Activated CD8-positive, alpha-beta memory T cell treated with anti-CD3 and anti-CD28 coated beads for 24 hours (primary cell): ENCODE results near the gene TMEM218.

Source experiments
- DNase-seq: peaks from one replicate; pipeline ENCODE4 v3.0.0-alpha.2; 2020

Gene TMEM218

DNA sequence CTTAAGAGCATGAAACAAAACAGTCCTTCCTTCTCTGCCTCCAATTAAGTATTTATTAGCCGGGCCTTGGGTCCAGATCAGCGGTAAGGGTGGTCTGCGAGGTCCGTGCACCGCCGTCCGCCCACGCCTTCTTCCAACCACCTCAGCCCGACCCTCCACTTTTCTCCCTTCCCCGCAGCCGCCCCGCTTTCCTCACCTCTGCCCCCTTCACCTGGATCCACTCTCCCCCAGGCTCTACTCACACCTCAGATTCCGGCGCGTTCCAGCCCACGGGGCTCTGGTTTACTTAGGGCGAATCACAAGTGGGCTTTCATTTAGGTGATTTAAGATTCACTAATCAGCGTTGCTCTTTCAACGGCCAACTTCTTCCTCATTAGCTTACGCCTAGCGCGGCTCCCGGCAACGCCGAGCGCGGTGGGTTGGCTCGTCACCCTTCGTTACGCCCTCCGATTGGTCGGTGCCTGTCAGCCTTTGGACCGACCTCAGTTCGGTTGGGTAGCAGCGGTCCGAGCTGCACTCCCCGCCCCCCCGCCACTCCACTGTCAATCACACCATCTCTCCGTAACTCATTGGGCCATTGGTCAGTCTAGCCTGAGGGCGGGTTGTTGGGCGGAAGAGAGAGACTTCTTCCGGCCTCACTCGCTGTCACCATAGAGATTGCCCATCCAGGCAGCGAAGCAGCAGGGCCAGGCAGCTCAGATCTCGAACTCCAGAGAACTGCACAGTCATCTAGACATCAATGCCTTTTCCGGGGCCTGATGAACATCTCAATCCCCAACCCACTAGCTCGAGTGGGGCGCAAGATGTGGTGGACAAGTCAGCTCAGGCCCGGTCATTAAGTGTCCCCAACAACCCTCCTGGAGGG lies at the start of gene TMEM218:
TMEM218 (minus strand) TSS at position 284 of the 865 bp plus-strand sequence. CDS start 9,385 bp downstream, outside the sequence.
- DNase-seq, result peak; percentile 96

GRCh38 chr11:125157953-125158680 lies 46.7 kb upstream of the TMEM218 start:
- no peak for DNase-seq

DNA sequence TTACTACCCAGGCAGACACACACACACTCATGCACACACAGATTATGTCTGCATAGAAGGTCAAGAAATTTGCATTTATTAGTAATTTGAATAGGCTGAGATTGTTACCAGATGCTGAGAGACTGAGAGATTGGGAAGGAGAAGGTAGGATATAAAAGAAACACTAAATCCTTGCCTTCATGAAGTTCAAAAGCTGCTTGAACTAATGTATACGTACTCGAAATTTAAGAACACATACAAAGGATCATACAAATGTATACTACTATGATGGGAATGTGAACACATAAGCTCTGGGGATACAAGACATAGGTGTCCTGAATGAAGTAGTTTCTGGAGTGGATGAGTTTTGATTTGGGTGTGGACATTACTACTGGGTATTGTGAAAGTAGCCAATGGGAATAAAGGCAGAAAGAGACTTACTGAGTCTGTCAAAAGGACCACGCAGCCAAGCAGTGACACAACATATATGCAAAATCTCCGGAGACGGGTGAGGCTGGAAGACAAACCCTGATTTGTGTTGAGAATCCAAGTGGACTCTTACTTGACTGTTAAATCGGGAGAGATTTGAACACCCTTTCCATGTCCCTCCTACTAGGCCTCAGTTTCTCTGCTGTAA lies 45.8 kb upstream of the TMEM218 start:
- no peak for DNase-seq

DNA sequence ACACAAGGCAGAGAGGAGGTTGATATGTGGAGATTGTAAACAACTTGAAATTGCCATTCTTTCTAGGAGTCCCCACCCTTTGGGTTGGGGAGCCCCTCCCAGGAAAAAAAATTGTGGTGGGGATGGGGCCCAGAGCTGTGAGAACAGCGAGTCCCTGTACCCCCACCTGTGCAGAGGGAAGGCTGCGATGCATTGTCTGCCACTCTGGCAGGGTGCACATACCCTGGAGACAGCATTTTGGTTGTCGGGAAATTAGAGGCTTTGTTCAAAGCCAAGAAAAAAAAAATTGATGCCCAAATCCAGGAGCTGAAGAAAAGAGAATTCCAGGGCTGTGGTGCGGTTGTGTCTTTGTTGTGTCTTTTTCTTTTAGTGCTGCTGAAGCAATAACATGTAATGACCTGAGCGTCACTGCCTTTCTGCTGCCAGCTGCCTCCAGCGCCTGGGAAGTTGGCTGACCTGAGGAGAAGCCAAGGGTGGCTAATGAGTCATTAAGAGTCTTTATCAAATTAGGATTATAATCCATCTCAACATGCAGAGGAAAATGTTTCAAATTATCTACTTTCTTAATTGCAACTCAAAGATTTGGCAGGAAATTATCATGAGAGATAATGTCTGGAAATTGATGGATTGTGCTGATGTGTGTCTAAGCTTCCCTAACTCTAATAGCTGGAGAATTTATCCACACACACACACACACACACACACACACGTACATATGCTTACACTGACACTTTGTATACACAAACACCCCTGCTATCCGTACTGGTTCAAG lies 45.1 kb upstream of the TMEM218 start:
- DNase-seq, result no peak

DNA sequence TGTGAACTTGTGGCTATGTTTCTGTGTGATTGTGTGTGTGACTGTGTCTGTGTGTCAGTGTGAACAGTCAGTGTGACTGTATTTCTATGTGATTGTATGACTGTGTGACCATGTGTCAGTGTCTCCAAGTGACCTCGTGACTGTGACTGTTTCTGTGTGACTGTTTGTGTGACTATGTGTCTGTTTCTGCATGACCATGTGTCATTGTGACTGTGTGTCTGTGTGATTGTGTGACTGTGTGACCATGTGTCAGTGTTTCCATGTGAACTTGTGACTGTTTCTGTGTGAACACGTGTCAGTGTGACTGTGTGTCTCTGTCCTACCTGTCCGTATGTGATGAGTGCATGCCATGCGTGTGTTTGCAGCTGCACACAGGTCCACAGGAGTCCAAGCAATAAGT lies 44.3 kb upstream of the TMEM218 start:
- DNase-seq, result no peak

DNA sequence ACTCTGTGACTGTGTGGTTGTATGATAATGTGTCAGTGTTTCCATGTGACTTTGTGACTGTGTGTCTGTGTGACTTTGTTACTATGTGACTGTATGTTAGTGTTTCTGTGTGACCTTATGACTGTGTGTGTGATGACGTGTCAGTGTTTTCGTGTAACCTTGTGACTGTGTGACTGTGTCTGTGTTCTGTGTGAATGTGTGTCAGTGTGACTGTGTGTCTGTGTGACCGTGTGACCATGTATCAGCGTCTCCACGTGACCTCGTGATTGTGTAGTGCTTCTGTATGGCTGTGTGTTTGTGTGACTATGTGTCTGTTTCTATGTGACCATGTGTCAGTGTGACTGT lies 43.6 kb upstream of the TMEM218 start:
- DNase-seq, result no peak

GRCh38 chr11:125154378-125155099 lies 43.1 kb upstream of the TMEM218 start:
- DNase-seq, result no peak

GRCh38 chr11:125153837-125154236 lies 42.4 kb upstream of the TMEM218 start:
- DNase-seq, result no peak

- no peak for DNase-seq
Observed at GRCh38 chr11:125148743-125149142, 37.3 kb upstream of the TMEM218 start.

GRCh38 chr11:125148011-125148410 lies 36.6 kb upstream of the TMEM218 start:
- no peak for DNase-seq

DNA sequence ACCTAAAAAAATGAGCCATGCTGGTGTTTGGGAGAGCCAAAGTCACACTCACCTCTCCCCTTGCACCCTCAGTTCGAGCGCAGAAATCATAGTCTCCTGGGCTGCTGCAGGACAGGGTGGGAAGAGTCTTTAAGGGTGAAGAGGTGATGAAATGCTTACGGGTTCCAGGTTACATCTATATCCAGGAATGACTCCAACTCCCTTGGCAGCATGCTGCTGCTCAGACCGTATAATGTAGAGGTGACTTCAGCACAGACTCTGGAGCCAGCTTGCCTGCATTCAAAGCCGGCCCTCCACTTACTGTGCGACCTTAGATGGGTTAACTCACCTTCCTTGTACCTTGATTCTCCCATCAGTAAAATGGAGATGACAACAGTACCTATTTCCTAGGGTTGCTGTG lies 35.9 kb upstream of the TMEM218 start:
- DNase-seq, result no peak

- DNase-seq, result no peak
Observed at GRCh38 chr11:125146232-125146631, 34.8 kb upstream of the TMEM218 start.

GRCh38 chr11:125141686-125142535 lies 30.5 kb upstream of the TMEM218 start:
- DNase-seq, result peak; percentile 88

GRCh38 chr11:125141178-125141577 lies 29.8 kb upstream of the TMEM218 start:
- DNase-seq, result no peak

- DNase-seq, result no peak
Observed at GRCh38 chr11:125140233-125140632, 28.8 kb upstream of the TMEM218 start.

GRCh38 chr11:125139778-125140177 lies 28.4 kb upstream of the TMEM218 start:
- no peak for DNase-seq

GRCh38 chr11:125138966-125139365 lies 27.5 kb upstream of the TMEM218 start:
- no peak for DNase-seq

DNA sequence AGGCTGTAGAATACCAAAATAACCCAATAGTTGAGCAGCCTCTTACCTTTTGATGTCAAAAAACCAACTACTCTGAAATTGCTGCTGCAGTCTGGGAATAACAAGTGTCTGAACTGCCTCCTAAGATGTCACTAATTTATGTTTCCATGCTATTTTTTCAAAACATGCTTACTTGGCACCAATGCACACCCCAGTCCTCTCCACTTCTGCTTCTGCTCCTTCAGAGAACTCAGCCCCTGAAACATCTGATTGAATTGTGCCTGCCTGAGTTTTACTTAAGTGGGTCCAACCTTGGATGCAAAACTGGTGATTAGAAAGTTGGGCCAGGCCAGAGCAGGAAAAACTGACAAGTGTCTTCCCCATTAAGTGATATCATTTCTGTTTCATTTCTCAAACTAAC lies 24.6 kb upstream of the TMEM218 start:
- DNase-seq, result no peak

- DNase-seq, result no peak
Observed at GRCh38 chr11:125132596-125132995, 21.2 kb upstream of the TMEM218 start.

- no peak for DNase-seq
Observed at GRCh38 chr11:125132071-125132470, 20.6 kb upstream of the TMEM218 start.

GRCh38 chr11:125129316-125129993 lies 18.0 kb upstream of the TMEM218 start:
- no peak for DNase-seq
